DOHH2 (cell line): Measurements from ENCODE around the gene TPPP2.

Source experiments
- EZH2phosphoT487 ChIP-seq: fragments of 200-600 bp; sonication (generic); IDR thresholded peaks from 2 replicates; pipeline ENCODE4 v1.6.1; 2017; ENCODE audit warnings: borderline replicate concordance, mild to moderate bottlenecking, antibody characterized with exemption, low read length, moderate library complexity, mixed read lengths
- TF ChIP-seq, protein P1 (sequence below): fragments of 200-600 bp; sonication (generic); IDR thresholded peaks from one replicate; pipeline ENCODE4 v1.5.1; 2014; ENCODE audit warnings: antibody characterized with exemption, mild to moderate bottlenecking, low read depth, low read length; ENCODE audit not compliant: poor library complexity, severe bottlenecking

- TF ChIP-seq, protein P1, sequence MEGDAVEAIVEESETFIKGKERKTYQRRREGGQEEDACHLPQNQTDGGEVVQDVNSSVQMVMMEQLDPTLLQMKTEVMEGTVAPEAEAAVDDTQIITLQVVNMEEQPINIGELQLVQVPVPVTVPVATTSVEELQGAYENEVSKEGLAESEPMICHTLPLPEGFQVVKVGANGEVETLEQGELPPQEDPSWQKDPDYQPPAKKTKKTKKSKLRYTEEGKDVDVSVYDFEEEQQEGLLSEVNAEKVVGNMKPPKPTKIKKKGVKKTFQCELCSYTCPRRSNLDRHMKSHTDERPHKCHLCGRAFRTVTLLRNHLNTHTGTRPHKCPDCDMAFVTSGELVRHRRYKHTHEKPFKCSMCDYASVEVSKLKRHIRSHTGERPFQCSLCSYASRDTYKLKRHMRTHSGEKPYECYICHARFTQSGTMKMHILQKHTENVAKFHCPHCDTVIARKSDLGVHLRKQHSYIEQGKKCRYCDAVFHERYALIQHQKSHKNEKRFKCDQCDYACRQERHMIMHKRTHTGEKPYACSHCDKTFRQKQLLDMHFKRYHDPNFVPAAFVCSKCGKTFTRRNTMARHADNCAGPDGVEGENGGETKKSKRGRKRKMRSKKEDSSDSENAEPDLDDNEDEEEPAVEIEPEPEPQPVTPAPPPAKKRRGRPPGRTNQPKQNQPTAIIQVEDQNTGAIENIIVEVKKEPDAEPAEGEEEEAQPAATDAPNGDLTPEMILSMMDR = no peak
- no peak for TF ChIP-seq EZH2phosphoT487
These were observed 12.9 kb downstream of the TPPP2 start for GRCh38 chr14:21042918-21043317.
